COR-L47 (cell line): ENCODE data around the gene ERCC6L2.

Source experiments
- DNase-seq: peaks from one replicate; lab custom pipeline; 2025; lab: John Stamatoyannopoulos, UW

The ERCC6L2 gene

DNA sequence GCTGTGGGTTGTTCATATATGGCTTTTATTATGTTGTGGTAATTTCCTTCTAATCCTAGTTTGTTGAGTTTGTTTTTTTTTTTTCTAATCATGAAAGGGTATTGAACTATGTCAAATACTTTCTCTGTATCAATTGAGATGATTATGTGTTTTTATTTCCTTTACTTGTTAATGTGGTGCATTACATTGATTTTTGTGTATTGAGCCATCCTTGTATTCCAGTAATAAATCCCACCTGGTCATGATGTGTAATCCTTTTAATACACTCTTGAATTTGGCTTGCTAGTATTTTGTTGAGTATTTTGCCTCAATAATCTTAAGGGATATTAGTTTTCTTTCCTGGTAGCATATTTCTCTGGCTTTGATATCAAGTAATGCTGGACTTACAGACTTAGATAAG, 13.1 kb upstream of the ERCC6L2 start:
- DNase-seq = no peak

- no peak for DNase-seq
Observed at GRCh38 chr9:95864852-95865580, 10.5 kb upstream of the ERCC6L2 start.

- no peak for DNase-seq
Observed at GRCh38 chr9:95870352-95870751, 5.1 kb upstream of the ERCC6L2 start.

- no peak for DNase-seq
Observed at GRCh38 chr9:95870906-95871305, 4.6 kb upstream of the ERCC6L2 start.

DNA sequence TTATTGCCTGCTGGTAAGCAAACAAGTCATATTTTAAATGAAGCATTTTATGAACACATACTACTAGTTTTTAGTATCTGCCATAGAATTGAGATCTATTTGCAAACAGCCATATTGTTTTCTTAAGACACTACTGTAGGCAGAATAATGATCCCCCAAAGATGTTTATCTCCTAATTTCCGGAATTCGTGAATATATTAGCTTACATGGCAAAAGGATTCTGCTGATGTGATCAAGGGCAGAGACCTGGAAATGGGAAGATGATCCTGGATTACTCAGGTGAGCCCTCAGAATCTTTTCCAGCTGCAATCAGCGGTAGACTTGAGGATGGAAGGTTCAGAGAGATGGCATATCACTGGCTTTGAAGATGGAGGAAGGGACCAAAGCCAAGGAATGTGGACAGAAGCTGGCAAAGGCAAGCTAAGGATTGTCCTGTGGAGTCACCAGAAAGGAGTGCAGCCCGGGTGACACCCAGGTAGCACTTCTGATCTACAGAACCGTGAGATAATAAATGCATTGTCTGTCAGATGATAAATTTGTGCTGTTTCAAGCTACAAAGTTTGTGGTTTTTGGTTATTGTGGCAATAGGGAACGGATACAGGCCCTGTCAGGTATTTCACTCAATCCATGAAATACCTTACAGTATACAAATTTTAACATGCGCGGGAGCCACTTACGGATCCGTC, 1.0 kb upstream of the ERCC6L2 start:
- peak; percentile 1 for DNase-seq

GRCh38 chr9:95874989-95875304, 544 bp upstream of the ERCC6L2 start:
- DNase-seq = no peak

- DNase-seq = no peak
Observed at GRCh38 chr9:95876138-95876444, 600 bp downstream of the ERCC6L2 start.

GRCh38 chr9:95876595-95876994, 1.1 kb downstream of the ERCC6L2 start:
- DNase-seq = no peak

GRCh38 chr9:95877984-95878383, 2.5 kb downstream of the ERCC6L2 start:
- DNase-seq = no peak

GRCh38 chr9:95879591-95879990, 4.1 kb downstream of the ERCC6L2 start:
- no peak for DNase-seq

- no peak for DNase-seq
Observed at GRCh38 chr9:95880021-95880690, 4.7 kb downstream of the ERCC6L2 start.

DNA sequence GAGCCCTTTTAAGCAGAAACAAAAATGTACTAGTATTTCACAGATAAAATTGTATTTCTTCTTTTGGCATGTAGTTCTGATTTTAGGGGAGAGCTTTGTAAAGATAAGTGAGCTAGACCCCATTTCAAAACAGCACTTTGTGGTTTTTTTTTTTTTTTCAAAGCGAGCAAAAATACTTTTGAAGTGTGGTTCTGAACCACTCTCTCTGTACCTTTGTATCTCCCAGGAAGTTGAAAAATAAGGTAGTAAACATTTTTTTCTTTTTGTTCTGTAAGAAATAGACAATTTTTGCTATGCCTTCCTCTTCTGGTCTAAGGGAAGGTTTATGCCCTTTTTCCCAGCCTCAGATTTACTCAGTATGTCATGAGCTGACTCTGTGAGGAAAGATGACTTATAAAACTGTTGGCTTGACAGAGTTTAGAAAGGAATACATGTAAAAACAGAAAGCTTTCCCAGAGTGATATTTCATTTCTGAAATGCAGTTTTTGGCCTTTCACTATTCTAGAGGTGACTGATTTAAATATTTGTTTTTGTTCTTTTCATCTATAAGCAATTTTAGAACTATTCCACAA, 12.5 kb downstream of the ERCC6L2 start:
- no peak for DNase-seq

- DNase-seq = no peak
Observed at GRCh38 chr9:95890594-95890993, 15.1 kb downstream of the ERCC6L2 start.

- DNase-seq = no peak
Observed at GRCh38 chr9:95891067-95891671, 15.7 kb downstream of the ERCC6L2 start.

GRCh38 chr9:95892690-95893089, 17.2 kb downstream of the ERCC6L2 start:
- no peak for DNase-seq

GRCh38 chr9:95896580-95896979, 21.1 kb downstream of the ERCC6L2 start:
- DNase-seq = no peak

DNA sequence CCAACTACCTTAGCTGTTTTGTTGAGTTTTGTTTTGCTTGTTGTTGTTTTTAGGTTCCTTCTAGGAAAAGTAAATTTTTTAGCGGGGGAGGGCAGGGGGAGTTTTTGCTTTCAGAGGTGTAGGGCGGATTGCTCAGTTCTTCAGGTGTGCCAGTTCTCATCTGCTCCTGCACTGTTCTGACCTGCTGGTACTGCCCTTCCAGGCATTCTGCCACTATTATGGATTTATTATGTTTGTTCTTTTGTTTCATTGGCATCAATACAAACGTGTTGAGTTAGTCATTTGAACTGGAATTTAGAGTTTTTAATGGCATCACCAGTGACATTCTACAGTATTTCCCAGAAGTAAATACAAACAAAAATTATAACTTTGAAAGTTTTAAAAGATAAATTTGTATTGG, 26.0 kb downstream of the ERCC6L2 start:
- DNase-seq = peak; percentile 15

DNA sequence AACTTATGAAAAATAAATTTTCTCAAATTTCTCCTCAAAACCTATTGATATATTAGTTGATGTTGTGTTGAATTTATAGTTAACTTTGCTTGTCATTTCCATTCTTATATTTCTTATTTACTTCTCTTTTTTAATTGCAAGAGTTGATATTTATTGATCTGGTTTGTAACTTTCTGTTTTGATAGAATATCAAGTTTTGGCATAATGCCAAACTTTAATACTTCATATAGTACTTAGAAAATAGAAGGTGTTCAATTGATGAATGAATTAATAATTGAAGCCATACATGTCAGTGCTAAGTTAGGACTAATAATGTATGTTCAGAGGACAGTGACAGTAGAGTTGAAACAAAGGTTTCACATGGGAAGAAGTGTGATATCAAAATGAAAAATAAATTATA, 27.9 kb downstream of the ERCC6L2 start:
- no peak for DNase-seq

DNA sequence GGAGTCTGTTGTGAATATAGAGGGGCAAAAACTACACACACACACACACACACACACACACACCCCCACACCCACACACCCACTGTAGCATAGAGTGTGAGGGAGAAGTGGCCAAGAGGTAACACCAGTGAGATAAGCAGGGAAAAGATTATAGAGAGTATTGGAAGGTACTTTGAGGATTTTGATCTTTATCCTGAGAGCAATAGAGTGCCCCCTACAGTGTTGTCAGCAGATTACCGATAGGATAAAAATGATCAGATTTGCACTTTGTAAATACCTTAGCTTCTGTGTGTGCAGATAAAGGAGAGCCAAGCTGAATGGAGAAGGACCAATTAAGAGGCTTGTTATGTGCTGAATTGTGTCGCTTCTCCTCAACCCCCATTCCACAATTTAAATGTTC, 32.3 kb downstream of the ERCC6L2 start:
- no peak for DNase-seq

GRCh38 chr9:95910023-95910707, 34.7 kb downstream of the ERCC6L2 start:
- DNase-seq = no peak

- no peak for DNase-seq
Observed at GRCh38 chr9:95910770-95911340, 35.4 kb downstream of the ERCC6L2 start.

GRCh38 chr9:95912773-95913172, 37.3 kb downstream of the ERCC6L2 start:
- no peak for DNase-seq
